22Rv1 (cell line): ENCODE measurements around the gene RGS3.

ENCODE experiments used
- ZFX ChIP-seq: fragments of 450-650 bp; IDR thresholded peaks from 2 replicates; pipeline ENCODE4 v1.6.1; 2017; ENCODE audit warnings: antibody characterized with exemption, borderline replicate concordance
- TF ChIP-seq, protein P1 (sequence below): fragments of 450-650 bp; IDR thresholded peaks from 2 replicates; pipeline ENCODE4 v1.5.1; 2017; ENCODE audit warnings: mild to moderate bottlenecking

DNA sequence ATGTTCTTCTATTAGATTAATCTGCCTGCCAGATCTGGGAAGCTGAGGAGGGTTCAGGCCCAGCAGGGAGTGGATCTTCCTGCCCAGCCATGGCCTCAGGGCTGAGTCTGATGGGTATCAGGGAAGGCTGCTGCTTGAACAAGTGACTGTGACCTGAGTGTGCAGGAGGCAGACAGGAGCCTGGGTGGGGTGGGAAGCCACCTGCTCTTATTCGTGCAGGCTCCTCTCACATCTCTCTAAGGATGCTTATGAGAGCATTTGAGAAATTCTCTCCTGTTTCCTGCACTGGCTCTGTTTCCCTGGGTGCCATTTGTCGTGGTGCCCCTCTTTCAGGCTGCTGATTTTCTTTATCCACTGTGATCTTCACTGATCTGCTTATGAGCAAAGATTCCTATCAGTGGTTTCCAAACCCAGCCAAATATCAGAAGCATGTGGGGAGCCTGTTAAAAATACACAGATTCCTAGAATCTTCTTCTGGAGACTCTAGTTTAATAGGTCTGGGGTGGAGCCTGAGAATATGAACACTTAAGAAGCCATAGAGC is 2.1 kb downstream of the RGS3 start:
- TF ChIP-seq, protein P1, sequence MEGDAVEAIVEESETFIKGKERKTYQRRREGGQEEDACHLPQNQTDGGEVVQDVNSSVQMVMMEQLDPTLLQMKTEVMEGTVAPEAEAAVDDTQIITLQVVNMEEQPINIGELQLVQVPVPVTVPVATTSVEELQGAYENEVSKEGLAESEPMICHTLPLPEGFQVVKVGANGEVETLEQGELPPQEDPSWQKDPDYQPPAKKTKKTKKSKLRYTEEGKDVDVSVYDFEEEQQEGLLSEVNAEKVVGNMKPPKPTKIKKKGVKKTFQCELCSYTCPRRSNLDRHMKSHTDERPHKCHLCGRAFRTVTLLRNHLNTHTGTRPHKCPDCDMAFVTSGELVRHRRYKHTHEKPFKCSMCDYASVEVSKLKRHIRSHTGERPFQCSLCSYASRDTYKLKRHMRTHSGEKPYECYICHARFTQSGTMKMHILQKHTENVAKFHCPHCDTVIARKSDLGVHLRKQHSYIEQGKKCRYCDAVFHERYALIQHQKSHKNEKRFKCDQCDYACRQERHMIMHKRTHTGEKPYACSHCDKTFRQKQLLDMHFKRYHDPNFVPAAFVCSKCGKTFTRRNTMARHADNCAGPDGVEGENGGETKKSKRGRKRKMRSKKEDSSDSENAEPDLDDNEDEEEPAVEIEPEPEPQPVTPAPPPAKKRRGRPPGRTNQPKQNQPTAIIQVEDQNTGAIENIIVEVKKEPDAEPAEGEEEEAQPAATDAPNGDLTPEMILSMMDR, result no peak
- no peak for TF ChIP-seq ZFX
